Endothelial cell of umbilical vein (primary cell): Measurements from ENCODE around the gene FIBCD1. TPM values are rescaled to one million over a fixed set of nuclear protein-coding genes. Genes with fewer than 3 reads are reported as not detected.

Experiments
- BruUV-seq: library from RNA; stranded (reverse); fragments of 400-500 nt; replicated peaks from 2 replicates; lab custom pipeline; 2021; lab: Mats Ljungman, UMichigan
- CTCF ChIA-PET: fragments of 300-600, 350-600 bp; sonication (Branson Sonifier 250); formaldehyde crosslinking; loops from one replicate; lab custom pipeline; 2021; ENCODE audit warnings: antibody characterized with exemption, inconsistent platforms; lab: Charles Lee
- POLR2A ChIA-PET: fragments of 300-600, 350-600 bp; sonication (Branson Sonifier 250); formaldehyde crosslinking; loops from one replicate; lab custom pipeline; 2021; ENCODE audit warnings: antibody characterized with exemption, inconsistent platforms; lab: Charles Lee
- DNase-seq: peaks from one replicate; pipeline ENCODE4 v3.0.0-alpha.2; 2011; ENCODE audit warnings: low read depth, low spot score
- FAIRE-seq: peaks from 2 replicates; lab custom pipeline; 2011; peaks lifted over from hg19 to GRCh38; lab: Jason Lieb, UNC
- H2AFZ ChIP-seq: 2 replicates; pipeline ENCODE4 v1.6.0; 2012; ENCODE audit warnings: low read depth, low read length, control low read depth, inconsistent platforms
- H3K27ac ChIP-seq: 2 replicates; pipeline ENCODE4 v1.5.1; 2011; ENCODE audit warnings: low read depth, mild to moderate bottlenecking, control low read depth, low read length, moderate library complexity; ENCODE audit not compliant: insufficient read depth
- H3K27me3 ChIP-seq, 2 experiments: 2 replicates each; pipeline versions ENCODE4 v1.6.0 to v1.6.1; 2011; ENCODE audit warnings: low read length in 2 of 2, mixed read lengths in 1 of 2; ENCODE audit not compliant: control insufficient read depth in 2 of 2, insufficient read depth in 2 of 2
- H3K36me3 ChIP-seq, 2 experiments: 2 replicates in 1 of 2; 3 replicates in 1 of 2; pipeline ENCODE4 v1.5.1; 2011; ENCODE audit warnings: low read length in 2 of 2, mild to moderate bottlenecking in 1 of 2, moderate library complexity in 1 of 2; ENCODE audit not compliant: control insufficient read depth in 2 of 2, insufficient read depth in 2 of 2; ENCODE audit errors: extremely low read depth in 1 of 2
- H3K4me1 ChIP-seq: 3 replicates; pipeline ENCODE4 v1.5.1; 2011; ENCODE audit warnings: mild to moderate bottlenecking, low read length; ENCODE audit not compliant: control insufficient read depth, insufficient read depth; ENCODE audit errors: extremely low read depth
- H3K4me2 ChIP-seq: 2 replicates; pipeline ENCODE4 v1.6.1; 2011; ENCODE audit warnings: low read length, control low read depth, mixed read lengths; ENCODE audit not compliant: insufficient read depth
- H3K4me3 ChIP-seq, 3 experiments: fragments of 200-600 bp in 1 of 3; sonication (generic), shearing (Covaris generic) in 1 of 3; replicated peaks in 1 of 3; 2 replicates each; pipeline ENCODE4 v1.5.1; 2011 to 2016; ENCODE audit warnings: control low read depth in 3 of 3, low read length in 3 of 3, mild to moderate bottlenecking in 2 of 3, inconsistent platforms in 1 of 3, low read depth in 1 of 3, moderate library complexity in 1 of 3; ENCODE audit not compliant: insufficient read depth in 1 of 3
- H3K79me2 ChIP-seq: 2 replicates; pipeline ENCODE4 v1.6.0; 2012; ENCODE audit warnings: low read length, inconsistent platforms; ENCODE audit not compliant: control insufficient read depth, insufficient read depth
- H3K9ac ChIP-seq: replicated peaks from 2 replicates; pipeline ENCODE3; 2011; ENCODE audit warnings: low read length, control low read depth; ENCODE audit not compliant: insufficient read depth; ENCODE audit errors: extremely low read depth
- H3K9me1 ChIP-seq: replicated peaks from 3 replicates; pipeline ENCODE4 v1.6.0; 2011; ENCODE audit warnings: mild to moderate bottlenecking, low read length; ENCODE audit not compliant: control insufficient read depth, insufficient read depth; ENCODE audit errors: extremely low read depth
- H3K9me3 ChIP-seq: replicated peaks from 2 replicates; pipeline ENCODE4 v1.5.1; 2012; ENCODE audit warnings: low read length, inconsistent platforms; ENCODE audit not compliant: control insufficient read depth, insufficient read depth
- H4K20me1 ChIP-seq: replicated peaks from 2 replicates; pipeline ENCODE3; 2011; ENCODE audit warnings: mild to moderate bottlenecking, low read length; ENCODE audit not compliant: control insufficient read depth, insufficient read depth; ENCODE audit errors: extremely low read depth
- CTCF ChIP-seq, 2 donors: IDR thresholded peaks; 1 replicate in 1 of 2; 2 replicates in 1 of 2; pipeline ENCODE4 v1.5.1; 2011; ENCODE audit warnings: low read length in 2 of 2, mild to moderate bottlenecking in 2 of 2, moderate library complexity in 2 of 2, control low read depth in 1 of 2, inconsistent platforms in 1 of 2, low read depth in 1 of 2; ENCODE audit not compliant: insufficient read depth in 1 of 2; ENCODE audit errors: extremely low read depth in 1 of 2
- EZH2 ChIP-seq: IDR thresholded peaks from 2 replicates; pipeline ENCODE4 v1.6.1; 2012; ENCODE audit warnings: borderline replicate concordance, low read depth, mild to moderate bottlenecking, moderate library complexity, low read length, inconsistent platforms; ENCODE audit not compliant: severe bottlenecking
- FOS ChIP-seq: IDR thresholded peaks from 2 replicates; pipeline ENCODE4 v1.6.1; 2011; ENCODE audit warnings: mild to moderate bottlenecking, low read length, moderate library complexity, borderline replicate concordance; ENCODE audit not compliant: insufficient read depth
- GATA2 ChIP-seq: IDR thresholded peaks from 2 replicates; pipeline ENCODE4 v1.7.0; 2011; ENCODE audit warnings: low read depth, mild to moderate bottlenecking, moderate library complexity, mixed read lengths, low read length; ENCODE audit not compliant: insufficient read length, insufficient read depth
- JUN ChIP-seq: IDR thresholded peaks from 2 replicates; pipeline ENCODE4 v1.6.1; 2011; ENCODE audit warnings: borderline replicate concordance, low read depth; ENCODE audit not compliant: insufficient read length, insufficient read depth
- MAX ChIP-seq: IDR thresholded peaks from 2 replicates; pipeline ENCODE4 v1.6.1; 2011; ENCODE audit not compliant: insufficient read depth, insufficient read length
- MYC ChIP-seq: IDR thresholded peaks from one replicate; pipeline ENCODE4 v1.6.1; 2011; ENCODE audit warnings: mild to moderate bottlenecking, low read depth, low read length
- POLR2A ChIP-seq: IDR thresholded peaks from 2 replicates; pipeline ENCODE4 v1.6.1; 2012; ENCODE audit warnings: low read depth, mild to moderate bottlenecking, control low read depth, low read length
- POLR2AphosphoS5 ChIP-seq: IDR thresholded peaks from 2 replicates; pipeline ENCODE4 v1.6.1; 2012; ENCODE audit warnings: low read depth, mild to moderate bottlenecking, control low read depth, low read length, moderate library complexity; ENCODE audit not compliant: insufficient read depth
- dilution Hi-C: fragments of 300-500 bp; cut with MboI; formaldehyde crosslinking; loops from one replicate; pipeline ENCODE4 v1.15.0; 2019; ENCODE audit warnings: low sequenced_read_pairs; ENCODE audit not compliant: extremely low pct_ligation_motif_present
- intact Hi-C: fragments of 100-400 bp; cut with micrococcal nuclease; formaldehyde crosslinking; loops from one replicate; pipeline ENCODE4 v1.10.0; 2022
- polyA plus RNA-seq, 4 experiments: library from polyadenylated mRNA; depleted of rRNA in 3 of 4; stranded (reverse) in 3 of 4; unstranded in 1 of 4; fragments of >200 nt; gene quantifications; 2 replicates each; pipeline versions ENCODE4 v1.2.1 to v1.2.3, GENCODE V29; 2011 to 2012; ENCODE audit warnings: missing spikeins in 1 of 4
- total RNA-seq: library from RNA; stranded (reverse); gene quantifications from 2 replicates; pipeline ENCODE4 v1.2.3, GENCODE V29; 2021

FIBCD1 gene
- total and polyA plus RNA-seq, 2 donors (not counting 3 experiments of a cell fraction or from before 2014, with no cell fraction given): 0.14 TPM; not detected in 1

GRCh38 chr9:130965680-130966079 is 26.6 kb upstream of the FIBCD1 start:
- TF ChIP-seq GATA2 (no peak), FOS (no peak), MYC (no peak), MAX (no peak), EZH2 (no peak), POLR2AphosphoS5 (no peak), POLR2A (no peak), CTCF (IDR thresholded peaks at IDR 0.05; ENCODE audit: extremely low read depth in 1 of 2, insufficient read depth in 1 of 2, low read depth in 1 of 2, low read length in 2 of 2) (no peak), JUN (no peak)
- no peak overlapping the region for H3K27ac ChIP-seq
- H3K9ac ChIP-seq: no peak overlapping the region
- CTCF ChIA-PET: interaction anchor here (1.4 kb wide), 1 partner anchor 33 kb away, joined by 5 read pairs; no protein-coding TSS in a partner anchor
- no peaks in the 10 kb centered on the region for H3K36me3 ChIP-seq
- no peak overlapping the region for H2AFZ ChIP-seq
- dilution Hi-C loops: no loop called here
- FAIRE-seq (no peak), DNase-seq (no peak)
- intact Hi-C loops: no loop called here
- POLR2A ChIA-PET: no interaction called here
- H3K79me2 ChIP-seq: no peaks in the 10 kb centered on the region
- H3K4me2 ChIP-seq: no peak overlapping the region
- no peak overlapping the region for H3K4me3 ChIP-seq
- peaks cover 12% of the 10 kb centered on the region for H3K4me1 ChIP-seq
- no peaks in the 10 kb centered on the region for H3K9me3 ChIP-seq
- no peaks in the 10 kb centered on the region for H4K20me1 ChIP-seq
- no peaks in the 10 kb centered on the region for H3K9me1 ChIP-seq
- H3K27me3 ChIP-seq: no peaks in the 10 kb centered on the region
- no TSS peak for BruUV-seq
